Sigmoid colon (tissue), 4 donors: Measurements from ENCODE around the gene LBR.

Experiments
- CTCF ChIP-seq, 4 experiments: fragments of 450-650 bp in 3 of 4; fragments of 200-600 bp in 1 of 4; IDR thresholded peaks; one replicate each; pipeline ENCODE4 v1.5.1; 2016 to 2019; ENCODE audit warnings: antibody characterized with exemption in 4 of 4, mild to moderate bottlenecking in 3 of 4, moderate library complexity in 2 of 4
- EP300 ChIP-seq, 4 donors: sonication (generic); formaldehyde crosslinking; IDR thresholded peaks; one replicate each; pipeline ENCODE4 v1.6.1; 2017; ENCODE audit warnings: antibody characterized with exemption in 4 of 4
- POLR2A ChIP-seq, 2 donors: fragments of 450-650 bp; IDR thresholded peaks; one replicate each; pipeline ENCODE4 v1.6.1; 2016; ENCODE audit warnings: antibody characterized with exemption in 2 of 2, mild to moderate bottlenecking in 2 of 2, moderate library complexity in 2 of 2
- POLR2AphosphoS5 ChIP-seq, 4 donors: sonication (generic); formaldehyde crosslinking; IDR thresholded peaks; one replicate each; pipeline ENCODE4 v1.6.1; 2017; ENCODE audit warnings: antibody characterized with exemption in 4 of 4

DNA sequence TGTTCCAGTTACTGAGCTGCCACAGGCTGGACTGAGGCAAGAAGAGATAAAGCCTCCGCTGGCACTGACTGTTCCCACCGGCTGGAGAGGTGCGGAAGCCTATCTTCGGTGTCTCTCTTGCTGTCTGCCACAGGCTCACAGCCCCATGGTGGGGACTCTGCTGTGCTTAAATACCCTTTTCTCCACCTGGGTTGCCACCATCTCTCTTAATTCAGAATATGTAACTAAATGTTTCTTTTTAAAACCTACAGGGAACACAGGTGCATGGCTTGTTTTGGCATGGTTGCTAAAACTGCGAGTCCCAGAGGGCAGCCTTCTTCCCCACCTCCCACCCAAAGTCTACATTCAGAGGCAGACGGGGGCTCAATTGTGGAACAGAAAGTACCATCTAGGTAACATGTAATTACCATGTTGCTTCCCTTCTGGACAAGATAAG, 8.1 kb upstream of the LBR start:
- TF ChIP-seq POLR2AphosphoS5 (IDR thresholded peaks at IDR 0.05) = no peak
- no peak for TF ChIP-seq CTCF (IDR thresholded peaks at IDR 0.05)
- TF ChIP-seq POLR2A (IDR thresholded peaks at IDR 0.05) = no peak
- TF ChIP-seq EP300 (IDR thresholded peaks at IDR 0.05) = no peak
